HFF-Myc (cell line): Measurements from ENCODE around the gene EQTN.
"Not testable (repeated sequence)": the region's sequence is repeated elsewhere in the genome, so short reads cannot be mapped to it uniquely, and the experiment has no call there.

ENCODE experiments used
- DNase-seq: peaks from one replicate; pipeline ENCODE4 v3.0.0-alpha.2; 2011; ENCODE audit warnings: low read depth; ENCODE audit errors: extremely low read depth
- H3K4me3 ChIP-seq: replicated peaks from 2 replicates; pipeline ENCODE4 v1.5.1; 2011; ENCODE audit warnings: low read depth, mild to moderate bottlenecking, control low read depth, low read length
- TF ChIP-seq, protein P1 (sequence below): IDR thresholded peaks from 2 replicates; pipeline ENCODE4 v1.5.1; 2012; ENCODE audit warnings: mild to moderate bottlenecking, low read depth, low read length, control low read depth; ENCODE audit errors: missing control alignments

Gene EQTN

GRCh38 chr9:27260789-27261516 lies 36.0 kb downstream of the EQTN start:
- TF ChIP-seq, protein P1, sequence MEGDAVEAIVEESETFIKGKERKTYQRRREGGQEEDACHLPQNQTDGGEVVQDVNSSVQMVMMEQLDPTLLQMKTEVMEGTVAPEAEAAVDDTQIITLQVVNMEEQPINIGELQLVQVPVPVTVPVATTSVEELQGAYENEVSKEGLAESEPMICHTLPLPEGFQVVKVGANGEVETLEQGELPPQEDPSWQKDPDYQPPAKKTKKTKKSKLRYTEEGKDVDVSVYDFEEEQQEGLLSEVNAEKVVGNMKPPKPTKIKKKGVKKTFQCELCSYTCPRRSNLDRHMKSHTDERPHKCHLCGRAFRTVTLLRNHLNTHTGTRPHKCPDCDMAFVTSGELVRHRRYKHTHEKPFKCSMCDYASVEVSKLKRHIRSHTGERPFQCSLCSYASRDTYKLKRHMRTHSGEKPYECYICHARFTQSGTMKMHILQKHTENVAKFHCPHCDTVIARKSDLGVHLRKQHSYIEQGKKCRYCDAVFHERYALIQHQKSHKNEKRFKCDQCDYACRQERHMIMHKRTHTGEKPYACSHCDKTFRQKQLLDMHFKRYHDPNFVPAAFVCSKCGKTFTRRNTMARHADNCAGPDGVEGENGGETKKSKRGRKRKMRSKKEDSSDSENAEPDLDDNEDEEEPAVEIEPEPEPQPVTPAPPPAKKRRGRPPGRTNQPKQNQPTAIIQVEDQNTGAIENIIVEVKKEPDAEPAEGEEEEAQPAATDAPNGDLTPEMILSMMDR, result no peak
- no peak for DNase-seq
- no peak overlapping the region for H3K4me3 ChIP-seq

- no peak for DNase-seq
- H3K4me3 ChIP-seq, result no peak overlapping the region
- TF ChIP-seq, protein P1, result no peak
Observed at GRCh38 chr9:27258662-27259061, 38.3 kb downstream of the EQTN start.

GRCh38 chr9:27248702-27249101 lies 48.2 kb downstream of the EQTN start:
- TF ChIP-seq, protein P1, result no peak
- H3K4me3 ChIP-seq, result no peak overlapping the region
- DNase-seq, result no peak

GRCh38 chr9:27247756-27248155 lies 49.2 kb downstream of the EQTN start:
- TF ChIP-seq, protein P1, result peak; percentile 59
- H3K4me3 ChIP-seq, result no peak overlapping the region
- no peak for DNase-seq

- not testable (repeated sequence) for H3K4me3 ChIP-seq, DNase-seq
Observed at GRCh38 chr9:27239648-27240047, 57.3 kb downstream of the EQTN start.
